Measurements from ENCODE around the gene PGK1.
A peak's percentile ranks its signal among the peaks of the same experiment; 100 is the strongest.
"Not testable (repeated sequence)": the region's sequence is repeated elsewhere in the genome, so short reads cannot be mapped to it uniquely, and the experiment has no call there.

The PGK1 gene

DNA sequence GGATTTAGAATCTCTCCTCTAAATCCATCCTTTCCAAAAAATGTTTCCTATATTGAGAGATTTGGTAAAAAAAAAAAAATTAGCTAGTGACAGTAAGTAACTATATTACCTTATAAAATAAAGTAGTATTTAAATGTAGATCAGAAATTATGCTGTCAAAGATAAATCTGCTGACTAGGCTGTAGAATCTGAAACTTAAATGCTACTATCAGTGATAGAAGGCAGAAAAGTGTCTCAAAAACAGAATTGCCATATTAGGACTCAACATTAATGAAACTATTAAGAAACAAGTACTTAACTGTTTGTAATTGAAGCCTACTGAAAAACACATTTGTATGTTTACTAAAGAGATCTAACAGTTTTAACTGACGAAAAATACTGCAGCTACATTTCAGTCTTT lies 27.1 kb downstream of the PGK1 start:
- no peaks in the 10 kb centered on the region for H3K27me3 ChIP-seq (replicated peaks; ENCODE audit: control insufficient read depth, insufficient read depth, low read length)
- DNase-seq (ENCODE audit: extremely low read depth, insufficient read length), result no peak
- no peak overlapping the region for H3K4me3 ChIP-seq (replicated peaks; ENCODE audit: low read depth, low read length)
- no peaks in the 10 kb centered on the region for H3K36me3 ChIP-seq (ENCODE audit: control insufficient read depth, insufficient read depth, low read length)
- TF ChIP-seq, protein P1, sequence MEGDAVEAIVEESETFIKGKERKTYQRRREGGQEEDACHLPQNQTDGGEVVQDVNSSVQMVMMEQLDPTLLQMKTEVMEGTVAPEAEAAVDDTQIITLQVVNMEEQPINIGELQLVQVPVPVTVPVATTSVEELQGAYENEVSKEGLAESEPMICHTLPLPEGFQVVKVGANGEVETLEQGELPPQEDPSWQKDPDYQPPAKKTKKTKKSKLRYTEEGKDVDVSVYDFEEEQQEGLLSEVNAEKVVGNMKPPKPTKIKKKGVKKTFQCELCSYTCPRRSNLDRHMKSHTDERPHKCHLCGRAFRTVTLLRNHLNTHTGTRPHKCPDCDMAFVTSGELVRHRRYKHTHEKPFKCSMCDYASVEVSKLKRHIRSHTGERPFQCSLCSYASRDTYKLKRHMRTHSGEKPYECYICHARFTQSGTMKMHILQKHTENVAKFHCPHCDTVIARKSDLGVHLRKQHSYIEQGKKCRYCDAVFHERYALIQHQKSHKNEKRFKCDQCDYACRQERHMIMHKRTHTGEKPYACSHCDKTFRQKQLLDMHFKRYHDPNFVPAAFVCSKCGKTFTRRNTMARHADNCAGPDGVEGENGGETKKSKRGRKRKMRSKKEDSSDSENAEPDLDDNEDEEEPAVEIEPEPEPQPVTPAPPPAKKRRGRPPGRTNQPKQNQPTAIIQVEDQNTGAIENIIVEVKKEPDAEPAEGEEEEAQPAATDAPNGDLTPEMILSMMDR (IDR thresholded peaks at IDR 0.05; ENCODE audit: insufficient read depth, low read length, poor library complexity, severe bottlenecking), result no peak

DNA sequence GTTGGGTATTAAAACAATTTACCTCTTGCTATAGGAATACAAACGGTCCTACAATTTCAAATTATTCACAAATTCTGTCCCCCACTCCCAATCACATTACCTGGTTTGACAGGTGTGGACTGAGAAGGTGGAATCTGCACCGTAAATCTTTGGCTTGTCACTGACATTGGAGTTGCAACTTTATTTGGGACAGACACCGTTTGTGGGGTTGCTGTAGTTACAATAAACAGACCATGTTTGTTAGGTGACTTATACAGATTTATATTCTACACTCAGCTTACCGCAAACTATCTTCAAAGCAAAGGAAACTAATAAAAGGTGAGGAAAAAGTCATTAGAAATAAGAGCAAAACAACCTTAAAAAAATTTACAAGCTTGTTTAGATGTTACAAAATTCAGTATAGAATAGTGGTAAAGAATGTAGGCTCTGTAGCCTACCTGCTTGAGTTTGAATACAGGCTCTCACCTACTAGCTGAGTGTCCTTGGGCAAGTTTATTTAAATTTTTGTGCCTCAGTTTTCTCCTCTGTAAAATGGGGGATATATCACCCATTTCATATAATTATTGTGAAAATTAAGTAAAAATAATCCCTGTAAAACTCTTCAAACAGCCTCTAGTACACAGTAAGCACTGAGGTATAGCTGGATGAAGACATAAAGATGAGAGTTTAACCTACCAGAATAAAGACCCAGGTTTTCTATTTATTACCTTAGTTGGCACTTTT lies 29.4 kb downstream of the PGK1 start:
- TF ChIP-seq, protein P1 (IDR thresholded peaks at IDR 0.05; ENCODE audit: insufficient read depth, low read length, poor library complexity, severe bottlenecking), result no peak
- no peak for DNase-seq (ENCODE audit: extremely low read depth, insufficient read length)
- Histone ChIP-seq H3K27me3 (replicated peaks; ENCODE audit: control insufficient read depth, insufficient read depth, low read length) (no peaks in the 10 kb centered on the region), H3K4me3 (replicated peaks; ENCODE audit: low read depth, low read length) (no peak overlapping the region), H3K36me3 (ENCODE audit: control insufficient read depth, insufficient read depth, low read length) (no peaks in the 10 kb centered on the region)

DNA sequence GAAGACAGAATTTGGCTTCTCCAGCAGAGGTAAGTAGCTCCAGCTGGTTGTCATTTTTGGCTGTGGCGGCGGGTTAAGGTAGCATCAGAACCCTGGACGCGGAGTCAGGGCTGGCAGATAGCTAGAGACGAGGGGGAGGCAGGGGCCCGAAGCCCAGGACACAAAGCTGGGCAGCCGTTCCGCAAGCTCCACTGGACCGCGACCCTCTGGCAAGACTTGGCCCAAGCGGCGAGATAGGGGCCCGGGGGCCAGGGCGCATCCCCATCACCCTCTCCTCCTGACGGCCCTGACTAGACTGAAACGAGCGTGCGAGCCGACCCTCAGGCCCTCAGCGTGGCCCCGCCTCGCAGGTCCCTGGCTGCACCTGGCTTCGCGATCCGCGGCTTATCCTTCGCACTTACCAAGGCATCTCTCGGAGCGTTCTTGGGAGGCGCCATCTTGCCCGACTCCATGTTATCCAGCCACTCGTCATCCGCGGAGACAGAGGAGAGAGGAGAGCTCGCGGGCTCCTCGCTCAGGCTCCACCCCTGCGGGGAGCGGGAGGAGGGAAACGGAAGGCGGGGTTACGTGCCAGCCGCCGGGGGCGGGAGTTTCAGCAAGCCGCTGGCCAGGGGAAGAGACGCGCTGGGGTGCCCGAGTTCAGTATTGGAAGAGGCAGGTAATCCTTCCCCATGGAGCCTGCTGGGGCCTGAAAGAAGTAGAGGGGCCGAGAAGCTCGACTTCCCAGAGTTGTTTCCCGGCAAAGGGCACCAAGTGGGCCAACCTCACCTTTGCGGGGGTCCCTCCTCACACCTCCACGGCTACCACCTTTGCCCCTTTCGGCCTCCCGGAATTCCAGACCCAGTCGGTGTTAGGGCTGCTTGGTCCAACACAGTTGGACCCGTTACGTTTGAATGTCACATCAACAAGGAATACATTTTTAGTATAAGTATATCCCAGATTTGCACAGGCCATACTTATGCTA lies 35.4 kb downstream of the PGK1 start, which contains the start of gene TAF9B:
Gene TAF9B (minus strand): TSS at position 491 of the 964 bp plus-strand sequence. CDS start 39 bp downstream, at position 452.
- Histone ChIP-seq H3K27me3 (replicated peaks; ENCODE audit: control insufficient read depth, insufficient read depth, low read length) (no peaks in the 10 kb centered on the region), H3K4me3 (replicated peaks; ENCODE audit: low read depth, low read length) (peak within 1 kb of the TSS; percentile 67), H3K36me3 (ENCODE audit: control insufficient read depth, insufficient read depth, low read length) (no peaks in the 10 kb centered on the region)
- TF ChIP-seq, protein P1 (IDR thresholded peaks at IDR 0.05; ENCODE audit: insufficient read depth, low read length, poor library complexity, severe bottlenecking), result no peak
- DNase-seq (ENCODE audit: extremely low read depth, insufficient read length), result peak; percentile 84

DNA sequence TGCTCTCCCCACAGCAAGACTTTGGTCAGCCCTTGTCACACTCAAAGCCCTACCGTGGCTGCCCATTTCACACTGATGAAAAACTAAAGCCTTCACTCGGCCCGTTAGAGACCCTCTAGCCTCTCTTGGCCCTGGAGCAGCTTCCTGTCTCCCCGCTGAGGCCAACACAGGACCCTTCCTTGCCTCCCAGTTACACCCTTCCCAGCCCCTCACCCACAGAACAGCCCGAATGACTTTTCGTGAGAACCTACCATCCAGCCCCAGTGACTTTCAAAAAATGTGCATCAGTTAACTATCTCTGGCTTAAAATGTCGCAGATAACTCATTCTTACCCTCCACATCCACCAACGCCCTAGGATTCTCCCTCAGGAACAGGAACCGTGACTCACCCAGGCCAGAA lies 36.2 kb downstream of the PGK1 start:
- Histone ChIP-seq H3K4me3 (replicated peaks; ENCODE audit: low read depth, low read length) (no peak overlapping the region), H3K36me3 (ENCODE audit: control insufficient read depth, insufficient read depth, low read length) (no peaks in the 10 kb centered on the region), H3K27me3 (replicated peaks; ENCODE audit: control insufficient read depth, insufficient read depth, low read length) (no peaks in the 10 kb centered on the region)
- TF ChIP-seq, protein P1 (IDR thresholded peaks at IDR 0.05; ENCODE audit: insufficient read depth, low read length, poor library complexity, severe bottlenecking), result no peak
- DNase-seq (ENCODE audit: extremely low read depth, insufficient read length), result no peak

DNA sequence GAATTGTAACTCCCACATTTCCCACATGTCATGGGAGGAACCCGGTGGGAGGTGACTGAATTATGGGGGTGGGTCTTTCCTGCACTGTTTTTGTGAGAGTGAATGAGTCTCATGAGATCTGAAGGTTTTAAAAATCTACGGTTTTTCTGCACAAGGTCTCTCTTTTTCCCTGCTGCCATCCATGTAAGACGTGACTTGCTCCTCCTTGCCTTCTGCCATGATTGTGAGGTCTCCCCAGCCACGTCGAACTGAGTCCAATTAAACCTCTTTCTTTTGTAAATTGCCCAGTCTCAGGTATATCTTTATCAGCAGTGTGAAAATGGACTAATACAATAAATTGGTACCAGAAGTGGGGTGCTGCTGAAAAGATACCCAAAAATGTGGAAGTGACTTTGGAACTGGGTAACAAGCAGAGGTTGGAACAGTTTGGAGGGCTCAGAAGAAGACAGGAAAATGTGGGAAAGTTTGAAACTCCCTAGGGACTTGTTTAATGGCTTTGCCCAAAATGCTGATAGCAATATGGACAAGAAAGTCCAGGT lies 43.0 kb downstream of the PGK1 start:
- H3K27me3 ChIP-seq (replicated peaks; ENCODE audit: control insufficient read depth, insufficient read depth, low read length); H3K36me3 ChIP-seq (ENCODE audit: control insufficient read depth, insufficient read depth, low read length); DNase-seq (ENCODE audit: extremely low read depth, insufficient read length); H3K4me3 ChIP-seq (replicated peaks; ENCODE audit: low read depth, low read length): not testable (repeated sequence)

DNA sequence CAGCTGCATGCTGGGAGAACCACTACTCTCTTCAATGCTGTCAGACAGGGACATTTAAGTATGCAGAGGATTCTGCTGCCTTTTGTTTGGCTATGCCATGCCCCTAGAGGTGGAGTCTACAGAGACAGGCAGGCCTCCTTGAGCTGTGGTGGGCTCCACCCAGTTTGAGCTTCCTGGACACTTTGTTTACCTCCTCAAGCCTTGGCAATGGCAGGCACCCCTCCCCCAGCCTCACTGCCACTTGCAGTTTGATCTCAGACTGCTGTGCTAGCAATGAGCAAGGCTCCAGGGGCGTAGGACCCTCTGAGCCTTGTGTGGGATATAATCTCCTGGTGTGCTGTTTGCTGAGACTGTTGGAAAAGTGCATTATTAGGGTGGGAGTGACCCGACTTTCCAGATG lies 53.3 kb downstream of the PGK1 start:
- H3K27me3 ChIP-seq (replicated peaks; ENCODE audit: control insufficient read depth, insufficient read depth, low read length); DNase-seq (ENCODE audit: extremely low read depth, insufficient read length); H3K4me3 ChIP-seq (replicated peaks; ENCODE audit: low read depth, low read length); H3K36me3 ChIP-seq (ENCODE audit: control insufficient read depth, insufficient read depth, low read length): not testable (repeated sequence)

DNA sequence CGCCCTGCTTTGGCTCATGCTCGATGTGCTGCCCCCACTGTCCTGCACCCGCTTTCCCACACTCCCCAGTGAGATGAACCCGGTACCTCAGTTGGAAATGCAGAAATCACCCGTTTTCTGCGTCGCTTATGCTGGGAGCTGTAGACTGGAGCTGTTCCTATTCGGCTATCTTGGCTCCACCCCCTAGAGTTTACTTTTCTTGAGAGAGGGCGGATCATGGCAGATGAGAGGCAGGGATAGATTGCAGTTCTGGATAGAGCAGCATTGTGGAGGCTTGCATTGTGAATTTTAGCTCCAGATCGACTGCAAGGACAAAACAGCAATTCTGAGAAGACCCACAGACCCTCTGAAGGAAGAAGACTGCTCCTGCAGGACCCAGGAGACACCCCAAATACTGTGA lies 53.8 kb downstream of the PGK1 start:
- H3K4me3 ChIP-seq (replicated peaks; ENCODE audit: low read depth, low read length); H3K27me3 ChIP-seq (replicated peaks; ENCODE audit: control insufficient read depth, insufficient read depth, low read length); DNase-seq (ENCODE audit: extremely low read depth, insufficient read length): not testable (repeated sequence)

DNA sequence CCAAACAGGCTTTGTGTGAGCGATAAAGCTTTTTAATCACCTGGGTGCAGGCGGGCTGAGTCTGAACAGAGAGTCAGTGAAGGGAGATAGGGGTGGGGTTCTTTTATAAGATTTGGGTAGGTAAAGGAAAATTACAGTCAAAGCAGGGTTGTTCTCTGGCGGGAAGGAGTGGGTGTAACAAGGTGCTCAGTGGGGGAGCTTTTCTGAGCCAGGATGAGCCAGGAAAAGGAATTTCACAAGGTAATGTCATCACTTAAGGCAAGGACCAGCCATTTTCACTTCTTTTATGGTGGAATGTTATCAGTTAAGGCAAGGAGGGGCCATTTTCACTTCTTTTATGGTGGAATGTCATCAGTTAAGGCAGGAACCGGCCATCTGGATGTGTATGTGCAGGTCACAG lies 56.7 kb downstream of the PGK1 start:
- H3K27me3 ChIP-seq (replicated peaks; ENCODE audit: control insufficient read depth, insufficient read depth, low read length); H3K36me3 ChIP-seq (ENCODE audit: control insufficient read depth, insufficient read depth, low read length); H3K4me3 ChIP-seq (replicated peaks; ENCODE audit: low read depth, low read length); DNase-seq (ENCODE audit: extremely low read depth, insufficient read length): not testable (repeated sequence)

More for the DNA sequence above, 53.8 kb downstream of the PGK1 start:
- H3K36me3 ChIP-seq (ENCODE audit: control insufficient read depth, insufficient read depth, low read length), result not testable (repeated sequence)

DNA sequence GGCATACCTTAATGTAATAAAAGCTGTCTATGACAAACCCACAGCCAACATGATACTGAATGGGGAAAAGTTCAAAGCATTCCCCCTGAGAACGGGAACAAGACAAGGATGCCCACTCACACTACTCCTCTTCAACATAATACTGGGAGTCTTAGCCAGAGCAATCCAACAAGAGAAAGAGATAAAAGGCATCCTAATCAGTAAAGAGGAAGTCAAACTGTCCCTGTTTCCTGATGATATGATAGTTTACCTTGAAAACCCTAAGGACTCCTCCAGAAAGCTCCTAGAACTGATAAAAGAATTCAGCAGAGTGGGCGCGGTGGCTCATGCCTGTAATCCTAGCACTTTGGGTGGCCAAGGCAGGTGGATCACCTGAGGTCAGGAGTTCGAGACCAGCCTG lies 59.1 kb downstream of the PGK1 start:
- not testable (repeated sequence) for H3K4me3 ChIP-seq (replicated peaks; ENCODE audit: low read depth, low read length); DNase-seq (ENCODE audit: extremely low read depth, insufficient read length); H3K27me3 ChIP-seq (replicated peaks; ENCODE audit: control insufficient read depth, insufficient read depth, low read length); H3K36me3 ChIP-seq (ENCODE audit: control insufficient read depth, insufficient read depth, low read length)
